CD4-positive, alpha-beta T cell treated with Interleukin-4 for 1 hour (primary cell): Measurements from ENCODE around the gene FAM149B1.

Experiments used
- DNase-seq, 2 donors: peaks; one replicate each; pipeline ENCODE4 v3.0.0-alpha.2; 2020 to 2022

Gene FAM149B1

GRCh38 chr10:73293461-73293860 is 125.5 kb downstream of the FAM149B1 start:
- no peak for DNase-seq
